DMS79 (cell line): Measurements from ENCODE around the gene TTC36.
"Not testable (repeated sequence)": the region's sequence is repeated elsewhere in the genome, so short reads cannot be mapped to it uniquely, and the experiment has no call there.

Experiments
- DNase-seq: peaks from one replicate; lab custom pipeline; 2025; lab: John Stamatoyannopoulos, UW

TTC36 gene

GRCh38 chr11:118527109-118527508 is at the start of gene TTC36:
Gene TTC36, plus strand, starts transcription at chr11:118527474. Its CDS starts 21 bp downstream, at chr11:118527495.
- DNase-seq: no peak

- DNase-seq: not testable (repeated sequence)
Measured at GRCh38 chr11:118481238-118481637, 46.0 kb upstream of the TTC36 start.

- no peak for DNase-seq
Measured at GRCh38 chr11:118484405-118484804, 42.9 kb upstream of the TTC36 start.

- no peak for DNase-seq
Measured at GRCh38 chr11:118485273-118485672, 42.0 kb upstream of the TTC36 start.

- no peak for DNase-seq
Measured at GRCh38 chr11:118488480-118489109, 38.7 kb upstream of the TTC36 start.

GRCh38 chr11:118491041-118491440 is 36.2 kb upstream of the TTC36 start:
- no peak for DNase-seq

GRCh38 chr11:118497831-118498230 is 29.4 kb upstream of the TTC36 start:
- no peak for DNase-seq

- DNase-seq: no peak
Measured at GRCh38 chr11:118503216-118503615, 24.1 kb upstream of the TTC36 start.

GRCh38 chr11:118511601-118512000 is 15.7 kb upstream of the TTC36 start:
- no peak for DNase-seq

GRCh38 chr11:118514103-118514502 is 13.2 kb upstream of the TTC36 start:
- DNase-seq: no peak

GRCh38 chr11:118519549-118519948 is 7.7 kb upstream of the TTC36 start:
- DNase-seq: no peak

GRCh38 chr11:118521892-118522311 is 5.4 kb upstream of the TTC36 start:
- DNase-seq: no peak

- no peak for DNase-seq
Measured at GRCh38 chr11:118522571-118523072, 4.7 kb upstream of the TTC36 start.

GRCh38 chr11:118524356-118524755 is 2.9 kb upstream of the TTC36 start:
- no peak for DNase-seq

GRCh38 chr11:118524757-118525470 is 2.4 kb upstream of the TTC36 start:
- DNase-seq: peak; percentile 32

GRCh38 chr11:118526688-118527087 is 586 bp upstream of the TTC36 start:
- no peak for DNase-seq

- DNase-seq: peak; percentile 16
Measured at GRCh38 chr11:118528511-118528910, 1.2 kb downstream of the TTC36 start.

GRCh38 chr11:118529584-118530175 is 2.4 kb downstream of the TTC36 start:
- DNase-seq: peak; percentile 58

- peak; percentile 95 for DNase-seq
Measured at GRCh38 chr11:118530180-118530682, 3.0 kb downstream of the TTC36 start.

- DNase-seq: peak; percentile 63
Measured at GRCh38 chr11:118530683-118531596, 3.7 kb downstream of the TTC36 start, which contains the start of gene TMEM25. Gene TMEM25, plus strand, starts transcription at chr11:118531192. Its CDS starts 610 bp downstream, at chr11:118531802.

- DNase-seq: no peak
Measured at GRCh38 chr11:118531597-118532084, 4.4 kb downstream of the TTC36 start.
